PFSK-1 (cell line): ENCODE results near the gene SERGEF.

Source experiments
- POLR2AphosphoS5 ChIP-seq: IDR thresholded peaks from 2 replicates; pipeline ENCODE4 v1.6.1; 2012; ENCODE audit warnings: low read depth, mild to moderate bottlenecking, control low read depth, low read length, moderate library complexity
- TAF1 ChIP-seq: IDR thresholded peaks from 2 replicates; pipeline ENCODE4 v1.6.1; 2012; ENCODE audit warnings: low read length, control low read depth, borderline replicate concordance; ENCODE audit not compliant: insufficient read depth

DNA sequence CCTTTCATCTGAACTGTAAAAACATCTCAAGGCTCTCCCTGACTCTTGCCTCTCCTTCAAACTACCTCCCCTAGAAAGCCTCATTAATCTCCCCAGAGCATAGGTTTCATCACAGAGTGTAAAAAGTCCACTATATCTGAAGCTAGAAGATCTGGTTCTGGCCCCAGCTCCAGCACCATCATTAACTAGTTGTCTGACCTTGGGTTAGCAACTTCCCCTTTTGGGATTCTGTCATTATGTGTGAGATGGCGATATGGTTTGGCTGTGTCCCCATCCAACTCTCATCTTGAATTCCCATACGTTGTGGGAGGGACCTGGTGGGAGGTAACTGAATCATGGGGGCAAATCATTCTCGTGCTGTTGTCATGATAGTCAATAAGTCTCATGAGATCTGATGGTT lies 181.0 kb downstream of the SERGEF start:
- TF ChIP-seq POLR2AphosphoS5 (no peak), TAF1 (no peak)
